ENCODE measurements around the gene NFATC2. TPM values are rescaled to one million over a fixed set of nuclear protein-coding genes. Genes with fewer than 3 reads are reported as not detected.

The NFATC2 gene
- total RNA-seq, 4 donors from 2014 or later = 1.6 to 3.9 (median 2.8) TPM

GRCh38 chr20:51400051-51400926 lies 142.2 kb downstream of the NFATC2 start:
- in situ Hi-C loops (cut with MboI; ENCODE audit: low sequenced_read_pairs in 4 of 4) = no loop called here
- ATAC-seq (no peak), DNase-seq (no peak)
- peaks cover 14 to 32% of the 10 kb centered on the region in 2 donors for H3K4me1 ChIP-seq
- no peaks in the 10 kb centered on the region for H3K36me3 ChIP-seq
- intact Hi-C loops (cut with DNase I; ENCODE audit: low total_unique reads) = no loop called here
- no peaks in the 10 kb centered on the region for H3K9me3 ChIP-seq
- H3K27ac ChIP-seq = no peak overlapping the region
- H3K27me3 ChIP-seq = no peaks in the 10 kb centered on the region
- no peak overlapping the region for H3K4me3 ChIP-seq
- TF ChIP-seq POLR2A (IDR thresholded peaks at IDR 0.05) (no peak), CTCF (IDR thresholded peaks at IDR 0.05 in 4 of 5, conservative IDR thresholded peaks at IDR 0.05 in 1 of 5) (no peak)

GRCh38 chr20:51399006-51399890 lies 143.3 kb downstream of the NFATC2 start:
- Histone ChIP-seq H3K27me3 (no peaks in the 10 kb centered on the region), H3K4me3 (no peak overlapping the region), H3K4me1 (peaks cover 21 to 40% of the 10 kb centered on the region in 2 donors), H3K27ac (no peak overlapping the region), H3K9me3 (no peaks in the 10 kb centered on the region), H3K36me3 (no peaks in the 10 kb centered on the region)
- intact Hi-C loops (cut with DNase I; ENCODE audit: low total_unique reads) = no loop called here
- ATAC-seq (no peak), DNase-seq (no peak)
- in situ Hi-C loops (cut with MboI; ENCODE audit: low sequenced_read_pairs in 4 of 4) = no loop called here
- TF ChIP-seq CTCF (IDR thresholded peaks at IDR 0.05 in 4 of 5, conservative IDR thresholded peaks at IDR 0.05 in 1 of 5) (no peak), POLR2A (IDR thresholded peaks at IDR 0.05) (no peak)

GRCh38 chr20:51398552-51398951 lies 144.0 kb downstream of the NFATC2 start:
- in situ Hi-C loops (cut with MboI; ENCODE audit: low sequenced_read_pairs in 4 of 4) = no loop called here
- intact Hi-C loops (cut with DNase I; ENCODE audit: low total_unique reads) = no loop called here
- no peaks in the 10 kb centered on the region for H3K9me3 ChIP-seq
- H3K36me3 ChIP-seq = no peaks in the 10 kb centered on the region
- DNase-seq = no peak
- no peak for TF ChIP-seq CTCF (IDR thresholded peaks at IDR 0.05 in 4 of 5, conservative IDR thresholded peaks at IDR 0.05 in 1 of 5)
- no peak for TF ChIP-seq POLR2A (IDR thresholded peaks at IDR 0.05)
- no peak for ATAC-seq
- no peak overlapping the region for H3K4me3 ChIP-seq
- no peaks in the 10 kb centered on the region for H3K27me3 ChIP-seq
- H3K27ac ChIP-seq = no peak overlapping the region
- H3K4me1 ChIP-seq = peaks cover 28 to 47% of the 10 kb centered on the region in 2 donors

GRCh38 chr20:51398083-51398482 lies 144.4 kb downstream of the NFATC2 start:
- intact Hi-C loops (cut with DNase I; ENCODE audit: low total_unique reads) = no loop called here
- Histone ChIP-seq H3K36me3 (no peaks in the 10 kb centered on the region), H3K27me3 (no peaks in the 10 kb centered on the region), H3K27ac (no peak overlapping the region), H3K4me3 (no peak overlapping the region), H3K4me1 (peaks cover 32 to 51% of the 10 kb centered on the region in 2 donors), H3K9me3 (no peaks in the 10 kb centered on the region)
- DNase-seq (no peak), ATAC-seq (no peak)
- no peak for TF ChIP-seq CTCF (IDR thresholded peaks at IDR 0.05 in 4 of 5, conservative IDR thresholded peaks at IDR 0.05 in 1 of 5)
- TF ChIP-seq POLR2A (IDR thresholded peaks at IDR 0.05) = no peak
- in situ Hi-C loops (cut with MboI; ENCODE audit: low sequenced_read_pairs in 4 of 4) = no loop called here
